ENCODE measurements around the gene WFDC10B.
"Not testable (repeated sequence)": the region's sequence is repeated elsewhere in the genome, so short reads cannot be mapped to it uniquely, and the experiment has no call there.

WFDC10B gene

GRCh38 chr20:45646875-45647274 is 57.9 kb downstream of the WFDC10B start:
- no peak for ATAC-seq

GRCh38 chr20:45645869-45646268 is 59.0 kb downstream of the WFDC10B start:
- ATAC-seq = not testable (repeated sequence)

GRCh38 chr20:45641076-45641475 is 63.7 kb downstream of the WFDC10B start:
- not testable (repeated sequence) for ATAC-seq

- no peak for ATAC-seq
Measured at GRCh38 chr20:45639687-45640086, 65.1 kb downstream of the WFDC10B start.

GRCh38 chr20:45636513-45636912 is 68.3 kb downstream of the WFDC10B start:
- no peak for ATAC-seq
